ENCODE measurements around the gene RAD51AP1. TPM values are rescaled to one million over a fixed set of nuclear protein-coding genes. Genes with fewer than 3 reads are reported as not detected.

Gene RAD51AP1
- polyA plus RNA-seq, 1 of the 3 experiments (the other 2 are of a cell fraction) = 6.0 TPM

DNA sequence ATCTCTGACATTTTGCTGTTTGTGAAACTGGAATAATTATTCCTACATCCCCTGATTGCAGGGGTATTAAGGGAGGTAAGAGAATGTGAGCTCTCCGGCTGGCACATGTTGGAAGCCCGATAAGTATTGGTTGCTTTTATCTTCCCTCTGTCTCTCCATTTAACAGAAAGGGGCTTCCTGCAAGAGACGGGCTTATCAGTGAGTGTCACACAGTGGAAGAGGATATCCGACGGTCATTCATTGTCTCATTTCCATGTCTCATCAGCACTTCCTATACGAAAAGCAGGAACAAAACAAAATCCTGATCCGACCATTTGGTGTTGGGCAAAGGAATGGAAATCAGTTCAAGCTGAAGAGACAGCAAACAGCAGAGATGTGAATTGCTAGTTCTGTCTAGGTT lies 34.0 kb downstream of the RAD51AP1 start:
- WGBS (ENCODE audit: low lambda C conversion rate) = 92% methylated on average over 7 of the region's 7 CpGs
- Histone ChIP-seq H3K79me2 (ENCODE audit: insufficient read depth) (no peaks in the 10 kb centered on the region), H2AFZ (ENCODE audit: low read depth) (no peak overlapping the region), H3K4me1 (ENCODE audit: control insufficient read depth in 1 of 2, insufficient read depth in 2 of 2, low read depth in 1 of 2, low read length in 1 of 2) (no peaks in the 10 kb centered on the region), H3K27ac (ENCODE audit: low read depth in 2 of 2, low read length in 1 of 2) (no peak overlapping the region), H3K9ac (no peak overlapping the region), H4K20me1 (ENCODE audit: insufficient read depth) (no peaks in the 10 kb centered on the region), H3K36me3 (replicated peaks in 1 of 2; ENCODE audit: control insufficient read depth in 1 of 2, insufficient read depth in 2 of 2, low read length in 1 of 2) (no peaks in the 10 kb centered on the region), H3K4me2 (no peak overlapping the region), H3K9me2 (no peaks in the 10 kb centered on the region), H3K27me3 (ENCODE audit: insufficient read depth) (no peaks in the 10 kb centered on the region), H3K4me3 (ENCODE audit: low read depth in 2 of 2, low read length in 1 of 2) (no peak overlapping the region), H3F3A (replicated peaks; ENCODE audit: insufficient read depth) (no peaks in the 10 kb centered on the region), H3K9me3 (no peaks in the 10 kb centered on the region)
- POLR2A ChIA-PET = no interaction called here
- CTCF ChIA-PET = no interaction called here
- no peak for DNase-seq
- no peak for TF ChIP-seq TEAD4 (IDR thresholded peaks at IDR 0.05; ENCODE audit: borderline replicate concordance, insufficient read depth)
- TF ChIP-seq, protein P1, sequence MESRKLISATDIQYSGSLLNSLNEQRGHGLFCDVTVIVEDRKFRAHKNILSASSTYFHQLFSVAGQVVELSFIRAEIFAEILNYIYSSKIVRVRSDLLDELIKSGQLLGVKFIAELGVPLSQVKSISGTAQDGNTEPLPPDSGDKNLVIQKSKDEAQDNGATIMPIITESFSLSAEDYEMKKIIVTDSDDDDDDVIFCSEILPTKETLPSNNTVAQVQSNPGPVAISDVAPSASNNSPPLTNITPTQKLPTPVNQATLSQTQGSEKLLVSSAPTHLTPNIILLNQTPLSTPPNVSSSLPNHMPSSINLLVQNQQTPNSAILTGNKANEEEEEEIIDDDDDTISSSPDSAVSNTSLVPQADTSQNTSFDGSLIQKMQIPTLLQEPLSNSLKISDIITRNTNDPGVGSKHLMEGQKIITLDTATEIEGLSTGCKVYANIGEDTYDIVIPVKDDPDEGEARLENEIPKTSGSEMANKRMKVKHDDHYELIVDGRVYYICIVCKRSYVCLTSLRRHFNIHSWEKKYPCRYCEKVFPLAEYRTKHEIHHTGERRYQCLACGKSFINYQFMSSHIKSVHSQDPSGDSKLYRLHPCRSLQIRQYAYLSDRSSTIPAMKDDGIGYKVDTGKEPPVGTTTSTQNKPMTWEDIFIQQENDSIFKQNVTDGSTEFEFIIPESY (IDR thresholded peaks at IDR 0.05; ENCODE audit: borderline replicate concordance, low read depth) = no peak
- TF ChIP-seq, protein P2, sequence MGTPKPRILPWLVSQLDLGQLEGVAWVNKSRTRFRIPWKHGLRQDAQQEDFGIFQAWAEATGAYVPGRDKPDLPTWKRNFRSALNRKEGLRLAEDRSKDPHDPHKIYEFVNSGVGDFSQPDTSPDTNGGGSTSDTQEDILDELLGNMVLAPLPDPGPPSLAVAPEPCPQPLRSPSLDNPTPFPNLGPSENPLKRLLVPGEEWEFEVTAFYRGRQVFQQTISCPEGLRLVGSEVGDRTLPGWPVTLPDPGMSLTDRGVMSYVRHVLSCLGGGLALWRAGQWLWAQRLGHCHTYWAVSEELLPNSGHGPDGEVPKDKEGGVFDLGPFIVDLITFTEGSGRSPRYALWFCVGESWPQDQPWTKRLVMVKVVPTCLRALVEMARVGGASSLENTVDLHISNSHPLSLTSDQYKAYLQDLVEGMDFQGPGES (IDR thresholded peaks at IDR 0.05; ENCODE audit: low read depth, low read length) = no peak
- TF ChIP-seq, protein P3, sequence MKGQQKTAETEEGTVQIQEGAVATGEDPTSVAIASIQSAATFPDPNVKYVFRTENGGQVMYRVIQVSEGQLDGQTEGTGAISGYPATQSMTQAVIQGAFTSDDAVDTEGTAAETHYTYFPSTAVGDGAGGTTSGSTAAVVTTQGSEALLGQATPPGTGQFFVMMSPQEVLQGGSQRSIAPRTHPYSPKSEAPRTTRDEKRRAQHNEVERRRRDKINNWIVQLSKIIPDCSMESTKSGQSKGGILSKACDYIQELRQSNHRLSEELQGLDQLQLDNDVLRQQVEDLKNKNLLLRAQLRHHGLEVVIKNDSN (IDR thresholded peaks at IDR 0.05; ENCODE audit: borderline replicate concordance, low read depth) = no peak
- TF ChIP-seq RFX5 (IDR thresholded peaks at IDR 0.05; ENCODE audit: low read length) = no peak
- TF ChIP-seq FOSL2 (IDR thresholded peaks at IDR 0.05; ENCODE audit: borderline replicate concordance, low read depth) = no peak
- no peak for TF ChIP-seq TAF1 (IDR thresholded peaks at IDR 0.05; ENCODE audit: borderline replicate concordance, low read depth, low read length)
- TF ChIP-seq MEF2A (IDR thresholded peaks at IDR 0.05; ENCODE audit: borderline replicate concordance, low read depth) = no peak
- no peak for TF ChIP-seq GATA2 (CRISPR knock-in tag; IDR thresholded peaks at IDR 0.05)
- no peak for TF ChIP-seq TCF12 (IDR thresholded peaks at IDR 0.05)
- no peak for TF ChIP-seq SIN3A (IDR thresholded peaks at IDR 0.05; ENCODE audit: borderline replicate concordance, low read depth, low read length)
- TF ChIP-seq, protein P4, sequence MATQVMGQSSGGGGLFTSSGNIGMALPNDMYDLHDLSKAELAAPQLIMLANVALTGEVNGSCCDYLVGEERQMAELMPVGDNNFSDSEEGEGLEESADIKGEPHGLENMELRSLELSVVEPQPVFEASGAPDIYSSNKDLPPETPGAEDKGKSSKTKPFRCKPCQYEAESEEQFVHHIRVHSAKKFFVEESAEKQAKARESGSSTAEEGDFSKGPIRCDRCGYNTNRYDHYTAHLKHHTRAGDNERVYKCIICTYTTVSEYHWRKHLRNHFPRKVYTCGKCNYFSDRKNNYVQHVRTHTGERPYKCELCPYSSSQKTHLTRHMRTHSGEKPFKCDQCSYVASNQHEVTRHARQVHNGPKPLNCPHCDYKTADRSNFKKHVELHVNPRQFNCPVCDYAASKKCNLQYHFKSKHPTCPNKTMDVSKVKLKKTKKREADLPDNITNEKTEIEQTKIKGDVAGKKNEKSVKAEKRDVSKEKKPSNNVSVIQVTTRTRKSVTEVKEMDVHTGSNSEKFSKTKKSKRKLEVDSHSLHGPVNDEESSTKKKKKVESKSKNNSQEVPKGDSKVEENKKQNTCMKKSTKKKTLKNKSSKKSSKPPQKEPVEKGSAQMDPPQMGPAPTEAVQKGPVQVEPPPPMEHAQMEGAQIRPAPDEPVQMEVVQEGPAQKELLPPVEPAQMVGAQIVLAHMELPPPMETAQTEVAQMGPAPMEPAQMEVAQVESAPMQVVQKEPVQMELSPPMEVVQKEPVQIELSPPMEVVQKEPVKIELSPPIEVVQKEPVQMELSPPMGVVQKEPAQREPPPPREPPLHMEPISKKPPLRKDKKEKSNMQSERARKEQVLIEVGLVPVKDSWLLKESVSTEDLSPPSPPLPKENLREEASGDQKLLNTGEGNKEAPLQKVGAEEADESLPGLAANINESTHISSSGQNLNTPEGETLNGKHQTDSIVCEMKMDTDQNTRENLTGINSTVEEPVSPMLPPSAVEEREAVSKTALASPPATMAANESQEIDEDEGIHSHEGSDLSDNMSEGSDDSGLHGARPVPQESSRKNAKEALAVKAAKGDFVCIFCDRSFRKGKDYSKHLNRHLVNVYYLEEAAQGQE (IDR thresholded peaks at IDR 0.05; ENCODE audit: low read depth, low read length) = no peak
- TF ChIP-seq POLR2AphosphoS5 (IDR thresholded peaks at IDR 0.05; ENCODE audit: low read depth, low read length) = no peak
- no peak for TF ChIP-seq RCOR1 (IDR thresholded peaks at IDR 0.05; ENCODE audit: low read length)
- no peak for TF ChIP-seq SMC3 (IDR thresholded peaks at IDR 0.05; ENCODE audit: low read depth, low read length)

Data from SK-N-SH (cell line).